IMR-90 (cell line): ENCODE results near the gene MOV10. TPM values are rescaled to one million over a fixed set of nuclear protein-coding genes. Genes with fewer than 3 reads are reported as not detected.

Source experiments
- ATAC-seq: fragments of 200-7000 bp; cut with Tn5 transposase; 2 replicates; pipeline ENCODE4 v1.9.1; 2020; ENCODE audit warnings: low read depth, mild to moderate bottlenecking, moderate library complexity
- BruUV-seq: library from RNA; stranded (reverse); fragments of 400-500 nt; replicated peaks from 2 replicates; lab custom pipeline; 2021; lab: Mats Ljungman, UMichigan
- CTCF ChIA-PET: fragments of 300-600 bp; formaldehyde crosslinking; extraction: SDS; loops from one replicate; lab custom pipeline; 2021; ENCODE audit warnings: antibody characterized with exemption; lab: Yijun Ruan, JAX
- POLR2A ChIA-PET: fragments of 300-600 bp; sonication (Branson Sonifier 250); formaldehyde crosslinking; loops from one replicate; lab custom pipeline; 2022; ENCODE audit warnings: antibody characterized with exemption; ENCODE audit not compliant: unreplicated experiment; lab: Charles Lee
- DNase-seq: peaks from one replicate; pipeline ENCODE4 v3.0.0; 2013
- H2AFZ ChIP-seq: replicated peaks from 2 replicates; pipeline ENCODE3; 2013; ENCODE audit warnings: low read length, mild to moderate bottlenecking; ENCODE audit not compliant: poor library complexity
- H2AK5ac ChIP-seq: 2 replicates; pipeline ENCODE4 v1.6.1; 2013; ENCODE audit warnings: low read depth, low read length, inconsistent platforms
- H2AK9ac ChIP-seq: replicated peaks from 2 replicates; pipeline ENCODE3; 2013; ENCODE audit warnings: mild to moderate bottlenecking, low read depth, low read length, moderate library complexity; ENCODE audit not compliant: poor library complexity
- H2BK120ac ChIP-seq: 2 replicates; pipeline ENCODE4 v1.6.1; 2013; ENCODE audit warnings: low read depth, low read length, inconsistent platforms
- H2BK15ac ChIP-seq: 3 replicates; pipeline ENCODE4 v1.6.1; 2013; ENCODE audit warnings: low read depth, low read length, inconsistent platforms
- H2BK20ac ChIP-seq: 2 replicates; pipeline ENCODE4 v1.6.1; 2013; ENCODE audit warnings: low read depth, mild to moderate bottlenecking, inconsistent platforms, low read length, moderate library complexity
- H2BK5ac ChIP-seq: 2 replicates; pipeline ENCODE4 v1.6.1; 2013; ENCODE audit warnings: mild to moderate bottlenecking, low read depth, low read length, inconsistent platforms; ENCODE audit not compliant: poor library complexity, severe bottlenecking
- H3K14ac ChIP-seq: replicated peaks from 2 replicates; pipeline ENCODE4 v1.6.1; 2013; ENCODE audit warnings: low read depth, low read length, inconsistent platforms
- H3K18ac ChIP-seq: 2 replicates; pipeline ENCODE4 v1.6.1; 2013; ENCODE audit warnings: low read depth, low read length, control low read depth
- H3K23ac ChIP-seq: 2 replicates; pipeline ENCODE4 v1.6.1; 2013; ENCODE audit warnings: low read depth, low read length, inconsistent platforms
- H3K27ac ChIP-seq: 2 replicates; pipeline ENCODE4 v1.5.1; 2013; ENCODE audit warnings: mild to moderate bottlenecking, control low read depth, low read length; ENCODE audit not compliant: insufficient read depth
- H3K27me3 ChIP-seq: 2 replicates; pipeline ENCODE4 v1.6.1; 2013; ENCODE audit warnings: low read length; ENCODE audit not compliant: control insufficient read depth, insufficient read depth
- H3K36me3 ChIP-seq: 2 replicates; pipeline ENCODE4 v1.6.1; 2013; ENCODE audit warnings: low read length, mixed read lengths; ENCODE audit not compliant: control insufficient read depth, insufficient read depth
- H3K4ac ChIP-seq: 2 replicates; pipeline ENCODE4 v1.6.1; 2013; ENCODE audit warnings: low read depth, low read length, inconsistent platforms
- H3K4me1 ChIP-seq: 2 replicates; pipeline ENCODE4 v1.6.1; 2013; ENCODE audit warnings: low read length, mixed read lengths; ENCODE audit not compliant: control insufficient read depth, insufficient read depth
- H3K4me2 ChIP-seq: 2 replicates; pipeline ENCODE4 v1.6.1; 2013; ENCODE audit warnings: low read depth, mild to moderate bottlenecking, control low read depth, low read length, moderate library complexity
- H3K4me3 ChIP-seq: 2 replicates; pipeline ENCODE4 v1.5.1; 2013; ENCODE audit warnings: low read depth, mild to moderate bottlenecking, control low read depth, low read length, moderate library complexity; ENCODE audit not compliant: insufficient read depth
- H3K56ac ChIP-seq: 2 replicates; pipeline ENCODE4 v1.6.1; 2013; ENCODE audit warnings: low read length, inconsistent platforms; ENCODE audit not compliant: insufficient read depth; ENCODE audit errors: extremely low read depth
- H3K79me1 ChIP-seq, 2 experiments: 2 replicates each; pipeline ENCODE4 v1.6.1; 2013; ENCODE audit warnings: low read length in 2 of 2, inconsistent platforms in 1 of 2, low read depth in 1 of 2
- H3K9ac ChIP-seq: 2 replicates; pipeline ENCODE4 v1.6.1; 2013; ENCODE audit warnings: low read depth, low read length, control low read depth
- H3K9me1 ChIP-seq: 2 replicates; pipeline ENCODE4 v1.6.1; 2013; ENCODE audit warnings: low read length, inconsistent platforms; ENCODE audit not compliant: insufficient read depth
- H3K9me3 ChIP-seq: 2 replicates; pipeline ENCODE4 v1.6.1; 2013; ENCODE audit warnings: low read length; ENCODE audit not compliant: control insufficient read depth, insufficient read depth
- H4K20me1 ChIP-seq: 2 replicates; pipeline ENCODE4 v1.6.1; 2013; ENCODE audit warnings: low read length, inconsistent platforms; ENCODE audit not compliant: insufficient read depth
- H4K5ac ChIP-seq: 2 replicates; pipeline ENCODE4 v1.6.1; 2013; ENCODE audit warnings: mild to moderate bottlenecking, low read depth, low read length, control low read depth
- H4K8ac ChIP-seq, 2 experiments: 2 replicates each; pipeline ENCODE4 v1.6.1; 2013; ENCODE audit warnings: low read depth in 2 of 2, low read length in 2 of 2, control low read depth in 1 of 2, inconsistent platforms in 1 of 2
- H4K91ac ChIP-seq: 2 replicates; pipeline ENCODE4 v1.6.1; 2013; ENCODE audit warnings: low read depth, low read length, inconsistent platforms; ENCODE audit not compliant: insufficient read depth
- BHLHE40 ChIP-seq: fragments of 150-350 bp; IDR thresholded peaks from 2 replicates; pipeline ENCODE4 v1.6.1; 2016; ENCODE audit warnings: mild to moderate bottlenecking, low read depth, low read length
- CEBPB ChIP-seq: IDR thresholded peaks from 2 replicates; pipeline ENCODE4 v1.6.1; 2012; ENCODE audit warnings: low read depth, low read length, improper control_type of control experiment
- FOS ChIP-seq: fragments of 150-350 bp; IDR thresholded peaks from 2 replicates; pipeline ENCODE4 v1.6.1; 2016; ENCODE audit warnings: low read depth, low read length
- MAFK ChIP-seq: IDR thresholded peaks from 2 replicates; pipeline ENCODE4 v1.6.1; 2012; ENCODE audit warnings: low read depth, low read length, improper control_type of control experiment
- MAZ ChIP-seq: IDR thresholded peaks from 2 replicates; pipeline ENCODE4 v1.6.1; 2012; ENCODE audit warnings: low read depth, mild to moderate bottlenecking, low read length, improper control_type of control experiment, moderate library complexity, borderline replicate concordance
- NFE2L2 ChIP-seq: fragments of 150-350 bp; IDR thresholded peaks from 2 replicates; pipeline ENCODE4 v1.6.1; 2016; ENCODE audit warnings: low read depth, mild to moderate bottlenecking, low read length
- POLR2A ChIP-seq: IDR thresholded peaks from 2 replicates; pipeline ENCODE4 v1.6.1; 2012; ENCODE audit warnings: mild to moderate bottlenecking, low read depth, low read length
- RAD21 ChIP-seq: IDR thresholded peaks from 2 replicates; pipeline ENCODE4 v1.6.1; 2012; ENCODE audit warnings: low read length, improper control_type of control experiment
- RCOR1 ChIP-seq: IDR thresholded peaks from 2 replicates; pipeline ENCODE4 v1.6.1; 2012; ENCODE audit warnings: mild to moderate bottlenecking, low read length, improper control_type of control experiment; ENCODE audit not compliant: insufficient replicate concordance
- RFX5 ChIP-seq: IDR thresholded peaks from 2 replicates; pipeline ENCODE4 v1.8.0; 2012; ENCODE audit warnings: low read depth, mild to moderate bottlenecking, low read length, moderate library complexity
- SMC3 ChIP-seq: fragments of 150-350 bp; IDR thresholded peaks from 2 replicates; pipeline ENCODE4 v1.6.1; 2016; ENCODE audit warnings: low read depth, mild to moderate bottlenecking, antibody characterized with exemption, low read length, moderate library complexity
- USF2 ChIP-seq: fragments of 150-350 bp; IDR thresholded peaks from 2 replicates; pipeline ENCODE4 v1.6.1; 2017; ENCODE audit warnings: mild to moderate bottlenecking, antibody characterized with exemption, low read length, low read depth
- WGBS, 2 experiments: methylation state at CpG; one replicate each; pipeline versions ENCODE4 v1.1.5 to v1.1.7; 2013; ENCODE audit warnings: missing lambda C conversion rate in 2 of 2; ENCODE audit not compliant: insufficient read length in 1 of 2; ENCODE audit errors: extremely low coverage in 2 of 2; 5-methylcytosine and 5-hydroxymethylcytosine counted together
- dilution Hi-C: fragments of 300-500 bp; cut with HindIII; formaldehyde crosslinking; loops from one replicate; pipeline ENCODE4 v1.14.3; 2018; ENCODE audit warnings: low sequenced_read_pairs; ENCODE audit not compliant: unreplicated experiment
- in situ Hi-C: fragments of 300-500 bp; cut with MboI; formaldehyde crosslinking; loops from 3 replicates; pipeline ENCODE4 v1.14.3; 2019; ENCODE audit warnings: low sequenced_read_pairs, inconsistent platforms, mixed read lengths
- intact Hi-C: fragments of 100-400 bp; cut with micrococcal nuclease; formaldehyde crosslinking; loops from 2 replicates; pipeline ENCODE4 v1.10.0; 2022
- polyA plus RNA-seq, 3 experiments: library from polyadenylated mRNA; depleted of rRNA; stranded (reverse); fragments of >200 nt; gene quantifications; 2 replicates each; pipeline ENCODE4 v1.2.3, GENCODE V29; 2012; ENCODE audit warnings: low replicate concordance in 1 of 3
- total RNA-seq: library from RNA; depleted of rRNA; stranded (reverse); fragments of >200 nt; gene quantifications from 2 replicates; pipeline ENCODE4 v1.2.3, GENCODE V29; 2012
- TF ChIP-seq, protein P1 (sequence below): conservative IDR thresholded peaks from 2 replicates; pipeline ENCODE4 v1.5.1; 2012; ENCODE audit warnings: mild to moderate bottlenecking, low read depth, low read length, improper control_type of control experiment

Gene MOV10
- total and polyA plus RNA-seq, 2 of the 4 experiments (the other 2 are of a cell fraction): 36.7 to 103 TPM

- intact Hi-C loops: loop anchor here (10.0 kb wide), 1 partner anchor 244 kb away; the partner anchor contains the start of gene SLC16A1
- ATAC-seq (no peak), DNase-seq (no peak)
- Histone ChIP-seq H4K5ac (no peak overlapping the region), H3K4me1 (peaks cover 3% of the 10 kb centered on the region; the same call in 1 of the 2 replicates), H3K27ac (no peak overlapping the region), H2BK20ac (no peak overlapping the region), H3K36me3 (no peaks in the 10 kb centered on the region), H2BK120ac (no peak overlapping the region), H2AFZ (no peak overlapping the region), H4K91ac (no peak overlapping the region), H3K4me3 (no peak overlapping the region), H3K9me3 (no peaks in the 10 kb centered on the region), H2BK5ac (no peak overlapping the region), H3K4ac (no peak overlapping the region), H4K20me1 (0 out of 2 replicates have a peak, but pooled peaks cover under 1% of the 10 kb centered on the region), H3K14ac (no peak overlapping the region), H3K9ac (no peak overlapping the region), H3K79me1 (peaks cover 4 to 6% of the 10 kb centered on the region in 2 experiments; a peak in 1 of 4 replicates), H2AK5ac (no peak overlapping the region), H3K9me1 (0 out of 2 replicates have a peak, but pooled peaks cover 3% of the 10 kb centered on the region), H3K56ac (no peak overlapping the region), H3K4me2 (no peak overlapping the region), H3K23ac (no peak overlapping the region), H2AK9ac (no peak overlapping the region), H3K27me3 (peaks cover 4% of the 10 kb centered on the region; the same call in 1 of the 2 replicates), H2BK15ac (no peak overlapping the region), H3K18ac (no peak overlapping the region), H4K8ac (no peak overlapping the region)
- 41% methylated on average over 4 of the region's 7 CpGs; no CpG with 5 or more reads in 1 of the 2 experiments for WGBS, 2 experiments
- CTCF ChIA-PET: interaction anchor here (1.1 kb wide), 1 partner anchor 93 kb away, joined by 3 read pairs; no protein-coding TSS in a partner anchor
- in situ Hi-C loops: loop anchor here (10.0 to 25.0 kb wide), 2 partner anchors 244 to 976 kb away; partner anchors contain the start of gene SLC16A1
- TF ChIP-seq BHLHE40: no peak
- TF ChIP-seq SMC3: no peak
- TF ChIP-seq RAD21: no peak
- TF ChIP-seq POLR2A: no peak
- TF ChIP-seq USF2: no peak
- no peak for TF ChIP-seq NFE2L2
- no peak for TF ChIP-seq FOS
- TF ChIP-seq MAFK: no peak
- no peak for TF ChIP-seq RCOR1
- TF ChIP-seq, protein P1, sequence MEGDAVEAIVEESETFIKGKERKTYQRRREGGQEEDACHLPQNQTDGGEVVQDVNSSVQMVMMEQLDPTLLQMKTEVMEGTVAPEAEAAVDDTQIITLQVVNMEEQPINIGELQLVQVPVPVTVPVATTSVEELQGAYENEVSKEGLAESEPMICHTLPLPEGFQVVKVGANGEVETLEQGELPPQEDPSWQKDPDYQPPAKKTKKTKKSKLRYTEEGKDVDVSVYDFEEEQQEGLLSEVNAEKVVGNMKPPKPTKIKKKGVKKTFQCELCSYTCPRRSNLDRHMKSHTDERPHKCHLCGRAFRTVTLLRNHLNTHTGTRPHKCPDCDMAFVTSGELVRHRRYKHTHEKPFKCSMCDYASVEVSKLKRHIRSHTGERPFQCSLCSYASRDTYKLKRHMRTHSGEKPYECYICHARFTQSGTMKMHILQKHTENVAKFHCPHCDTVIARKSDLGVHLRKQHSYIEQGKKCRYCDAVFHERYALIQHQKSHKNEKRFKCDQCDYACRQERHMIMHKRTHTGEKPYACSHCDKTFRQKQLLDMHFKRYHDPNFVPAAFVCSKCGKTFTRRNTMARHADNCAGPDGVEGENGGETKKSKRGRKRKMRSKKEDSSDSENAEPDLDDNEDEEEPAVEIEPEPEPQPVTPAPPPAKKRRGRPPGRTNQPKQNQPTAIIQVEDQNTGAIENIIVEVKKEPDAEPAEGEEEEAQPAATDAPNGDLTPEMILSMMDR: no peak
- no peak for TF ChIP-seq MAZ
- TF ChIP-seq CEBPB: no peak
- TF ChIP-seq RFX5: no peak
- BruUV-seq: no TSS peak
- dilution Hi-C loops: no loop called here
- POLR2A ChIA-PET: interaction anchor here (0.6 kb wide), 1 partner anchor 19 kb away, joined by 9 read pairs; no protein-coding TSS in a partner anchor
Measured at GRCh38 chr1:112711041-112711440, 36.6 kb downstream of the MOV10 start.
